Measurements from ENCODE around the gene TSHZ1. TPM values are rescaled to one million over a fixed set of nuclear protein-coding genes. Genes with fewer than 3 reads are reported as not detected.

TSHZ1 gene
- polyA plus RNA-seq, 1 experiment = 23.9 TPM

DNA sequence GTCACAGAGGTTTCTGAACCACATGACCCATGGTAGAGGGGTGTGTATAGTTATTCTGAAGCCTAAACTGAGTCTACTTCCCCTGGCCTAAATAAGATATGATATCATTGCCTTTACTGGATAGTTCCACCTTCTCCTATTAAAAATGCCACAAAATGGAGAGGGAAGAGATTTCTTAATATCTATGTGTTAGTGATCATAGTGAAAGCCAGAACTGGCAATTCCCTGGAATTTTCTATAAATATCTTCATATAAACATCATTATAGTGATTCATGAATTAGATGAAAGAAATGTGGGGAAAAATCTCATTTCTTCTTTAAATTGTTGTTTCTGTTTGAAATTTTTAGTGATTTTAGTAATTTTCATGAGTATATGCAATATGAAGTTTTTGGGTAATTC, 45.8 kb downstream of the TSHZ1 start:
- POLR2A ChIA-PET = no interaction called here
- no peak for DNase-seq (ENCODE audit: low read depth)
- Histone ChIP-seq H3K4me3 (ENCODE audit: low read depth, low read length) (no peak overlapping the region), H3K36me3 (ENCODE audit: control insufficient read depth, insufficient read depth, low read length) (no peaks in the 10 kb centered on the region; the same call in none of the 2 replicates), H3K27me3 (ENCODE audit: control insufficient read depth, insufficient read depth, low read length) (no peaks in the 10 kb centered on the region)
- CTCF ChIA-PET = no interaction called here
- TF ChIP-seq, protein P1, sequence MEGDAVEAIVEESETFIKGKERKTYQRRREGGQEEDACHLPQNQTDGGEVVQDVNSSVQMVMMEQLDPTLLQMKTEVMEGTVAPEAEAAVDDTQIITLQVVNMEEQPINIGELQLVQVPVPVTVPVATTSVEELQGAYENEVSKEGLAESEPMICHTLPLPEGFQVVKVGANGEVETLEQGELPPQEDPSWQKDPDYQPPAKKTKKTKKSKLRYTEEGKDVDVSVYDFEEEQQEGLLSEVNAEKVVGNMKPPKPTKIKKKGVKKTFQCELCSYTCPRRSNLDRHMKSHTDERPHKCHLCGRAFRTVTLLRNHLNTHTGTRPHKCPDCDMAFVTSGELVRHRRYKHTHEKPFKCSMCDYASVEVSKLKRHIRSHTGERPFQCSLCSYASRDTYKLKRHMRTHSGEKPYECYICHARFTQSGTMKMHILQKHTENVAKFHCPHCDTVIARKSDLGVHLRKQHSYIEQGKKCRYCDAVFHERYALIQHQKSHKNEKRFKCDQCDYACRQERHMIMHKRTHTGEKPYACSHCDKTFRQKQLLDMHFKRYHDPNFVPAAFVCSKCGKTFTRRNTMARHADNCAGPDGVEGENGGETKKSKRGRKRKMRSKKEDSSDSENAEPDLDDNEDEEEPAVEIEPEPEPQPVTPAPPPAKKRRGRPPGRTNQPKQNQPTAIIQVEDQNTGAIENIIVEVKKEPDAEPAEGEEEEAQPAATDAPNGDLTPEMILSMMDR (IDR thresholded peaks at IDR 0.05; ENCODE audit: insufficient read depth, low read depth, low read length) = no peak

DNA sequence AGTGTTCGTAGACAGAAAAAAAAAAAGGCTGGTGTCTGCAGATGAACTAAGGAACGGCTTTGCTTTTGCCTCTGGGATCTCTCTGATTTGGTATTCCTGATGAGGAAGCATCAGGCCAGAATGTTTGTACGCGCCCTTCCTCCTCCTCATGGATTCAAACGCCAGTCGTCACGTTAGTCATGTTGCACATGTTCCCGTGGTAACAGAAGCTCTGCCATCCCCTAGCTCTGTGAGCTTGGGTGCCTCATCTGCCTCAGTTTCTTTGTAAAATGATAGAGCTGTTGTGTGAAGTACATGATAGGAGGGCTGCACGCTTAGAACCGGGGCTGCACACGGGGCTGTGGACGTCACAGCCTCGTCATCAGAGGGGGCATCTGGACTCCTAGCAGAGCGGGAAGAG, 47.0 kb downstream of the TSHZ1 start:
- no peak overlapping the region for H3K4me3 ChIP-seq (ENCODE audit: low read depth, low read length)
- H3K36me3 ChIP-seq (ENCODE audit: control insufficient read depth, insufficient read depth, low read length) = no peaks in the 10 kb centered on the region; the same call in none of the 2 replicates
- TF ChIP-seq, protein P1 (IDR thresholded peaks at IDR 0.05; ENCODE audit: insufficient read depth, low read depth, low read length) = no peak
- CTCF ChIA-PET = interaction anchor here (1.3 kb wide), 1 partner anchor 221 kb away, joined by 5 read pairs; no protein-coding TSS in a partner anchor
- POLR2A ChIA-PET = interaction anchor here (0.5 kb wide), 1 partner anchor 341 kb away, joined by 3 read pairs; no protein-coding TSS in a partner anchor
- no peak for DNase-seq (ENCODE audit: low read depth)
- H3K27me3 ChIP-seq (ENCODE audit: control insufficient read depth, insufficient read depth, low read length) = no peaks in the 10 kb centered on the region

DNA sequence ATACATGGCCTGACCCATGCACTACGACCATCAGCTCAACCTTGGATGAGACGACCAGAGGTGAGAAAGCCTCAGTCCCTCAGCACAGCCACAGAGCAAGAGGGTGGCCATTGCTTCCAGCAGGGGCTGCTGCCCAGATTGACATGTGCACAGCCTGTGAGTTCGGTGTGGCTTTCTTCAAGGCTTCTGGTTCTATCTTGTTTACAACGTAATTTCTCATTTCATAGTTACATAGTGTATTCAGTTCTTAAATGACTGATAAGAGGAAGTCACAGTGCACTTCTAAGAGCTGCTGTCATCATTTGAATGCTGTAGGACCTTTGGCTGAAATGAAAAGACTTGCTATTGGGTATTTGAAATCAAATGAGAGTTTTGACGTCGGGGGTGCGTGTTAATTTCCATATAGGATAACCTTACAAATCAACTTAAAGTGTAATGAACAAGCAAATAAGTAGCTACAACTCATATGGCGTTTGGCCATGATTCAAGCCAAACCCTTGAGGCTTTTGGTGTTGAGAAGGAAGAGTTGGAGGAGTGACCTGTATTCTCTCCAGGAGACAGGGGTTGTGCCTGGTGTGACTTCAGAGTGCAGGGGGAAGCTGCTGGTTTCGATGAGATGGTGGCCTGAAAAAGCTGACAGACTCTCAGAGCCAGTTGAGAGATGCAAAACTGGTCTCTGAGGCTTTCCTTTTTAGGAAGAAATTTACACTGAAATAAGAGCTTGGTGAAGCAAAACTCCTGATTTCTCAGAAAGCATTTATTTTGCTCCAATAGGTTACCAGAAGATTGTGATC, 51.0 kb downstream of the TSHZ1 start:
- DNase-seq (ENCODE audit: low read depth) = no peak
- Histone ChIP-seq H3K27me3 (ENCODE audit: control insufficient read depth, insufficient read depth, low read length) (no peaks in the 10 kb centered on the region), H3K4me3 (ENCODE audit: low read depth, low read length) (no peak overlapping the region), H3K36me3 (ENCODE audit: control insufficient read depth, insufficient read depth, low read length) (no peaks in the 10 kb centered on the region; the same call in none of the 2 replicates)
- POLR2A ChIA-PET = no interaction called here
- CTCF ChIA-PET = interaction anchor here (0.8 to 1.2 kb wide), 2 partner anchors 15 to 21 kb away, joined by 3 read pairs; no protein-coding TSS in a partner anchor
- TF ChIP-seq, protein P1 (IDR thresholded peaks at IDR 0.05; ENCODE audit: insufficient read depth, low read depth, low read length) = no peak

DNA sequence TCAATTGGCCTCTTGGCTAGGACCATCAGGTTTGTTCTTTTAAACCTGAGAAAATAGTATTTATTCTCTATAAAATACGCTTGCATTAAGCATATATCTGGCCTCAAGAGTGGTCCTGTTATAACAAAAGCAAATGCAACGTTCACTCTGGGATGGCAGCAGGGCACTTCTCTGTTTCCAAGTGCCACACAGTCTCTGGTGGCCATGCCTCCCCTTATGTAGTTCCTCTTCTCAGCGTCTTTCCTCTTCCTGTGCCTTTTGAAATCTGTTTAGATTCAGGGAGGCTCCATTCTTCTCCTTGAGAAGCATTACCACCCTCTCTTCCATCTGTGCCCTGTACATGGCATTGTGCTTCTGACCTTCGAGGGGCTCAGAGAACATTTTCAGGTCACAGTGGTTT, 51.9 kb downstream of the TSHZ1 start:
- CTCF ChIA-PET = interaction anchor here (0.8 kb wide), 1 partner anchor 14 kb away, joined by 3 read pairs; no protein-coding TSS in a partner anchor
- TF ChIP-seq, protein P1 (IDR thresholded peaks at IDR 0.05; ENCODE audit: insufficient read depth, low read depth, low read length) = no peak
- Histone ChIP-seq H3K36me3 (ENCODE audit: control insufficient read depth, insufficient read depth, low read length) (no peaks in the 10 kb centered on the region; the same call in none of the 2 replicates), H3K27me3 (ENCODE audit: control insufficient read depth, insufficient read depth, low read length) (no peaks in the 10 kb centered on the region), H3K4me3 (ENCODE audit: low read depth, low read length) (no peak overlapping the region)
- no peak for DNase-seq (ENCODE audit: low read depth)
- POLR2A ChIA-PET = no interaction called here

DNA sequence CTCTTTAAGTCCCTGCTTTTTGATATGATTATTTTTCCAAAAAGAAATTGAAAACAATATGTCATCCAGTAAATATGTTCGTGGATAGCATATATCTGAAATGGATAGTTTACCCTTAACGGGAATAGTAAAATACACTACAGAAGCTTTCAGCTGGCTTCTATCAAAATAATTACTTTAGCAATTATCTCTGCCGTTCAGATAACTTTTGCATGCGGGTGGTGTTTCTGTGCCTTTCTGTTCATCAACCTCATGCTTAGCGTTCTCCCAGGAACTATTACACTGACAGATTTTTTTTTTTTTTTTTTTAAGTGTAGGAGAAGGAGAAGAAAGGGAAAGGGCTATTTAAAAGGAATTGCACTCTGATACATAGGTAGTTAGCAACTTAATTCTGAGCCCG, 53.6 kb downstream of the TSHZ1 start:
- H3K27me3 ChIP-seq (ENCODE audit: control insufficient read depth, insufficient read depth, low read length) = no peaks in the 10 kb centered on the region
- ChIA-PET CTCF (interaction anchor here (1.0 kb wide), 1 partner anchor 13 kb away, joined by 4 read pairs; no protein-coding TSS in a partner anchor), POLR2A (interaction anchor here (0.6 kb wide), 1 partner anchor 11 kb away, joined by 3 read pairs; no protein-coding TSS in a partner anchor)

More for the DNA sequence above, 53.6 kb downstream of the TSHZ1 start:
- no peak overlapping the region for H3K4me3 ChIP-seq (ENCODE audit: low read depth, low read length)
- H3K36me3 ChIP-seq (ENCODE audit: control insufficient read depth, insufficient read depth, low read length) = no peaks in the 10 kb centered on the region; the same call in 1 of the 2 replicates
- DNase-seq (ENCODE audit: low read depth) = no peak
- TF ChIP-seq, protein P1 (IDR thresholded peaks at IDR 0.05; ENCODE audit: insufficient read depth, low read depth, low read length) = no peak

Data from BJ (cell line).